ENCODE data around the gene SLC15A1. TPM values are rescaled to one million over a fixed set of nuclear protein-coding genes. Genes with fewer than 3 reads are reported as not detected.

Gene SLC15A1
- total RNA-seq, 4 donors from 2014 or later: not detected

GRCh38 chr13:98751367-98751782 is 1.1 kb downstream of the SLC15A1 start:
- ATAC-seq (no peak), DNase-seq (no peak)
- no peaks in the 10 kb centered on the region for H3K36me3 ChIP-seq
- intact Hi-C loops (cut with DNase I; ENCODE audit: low total_unique reads) (no loop called here), in situ Hi-C loops (cut with MboI; ENCODE audit: low sequenced_read_pairs in 4 of 4) (no loop called here)
- no peak overlapping the region for H3K4me3 ChIP-seq
- TF ChIP-seq CTCF (IDR thresholded peaks at IDR 0.05 in 4 of 5, conservative IDR thresholded peaks at IDR 0.05 in 1 of 5): no peak
- TF ChIP-seq POLR2A (IDR thresholded peaks at IDR 0.05): no peak
- no peak overlapping the region for H3K27ac ChIP-seq
- peaks cover 19 to 34% (median 30%) of the 10 kb centered on the region in 3 donors for H3K27me3 ChIP-seq
- H3K9me3 ChIP-seq: no peaks in the 10 kb centered on the region
- no peaks in the 10 kb centered on the region for H3K4me1 ChIP-seq

DNA sequence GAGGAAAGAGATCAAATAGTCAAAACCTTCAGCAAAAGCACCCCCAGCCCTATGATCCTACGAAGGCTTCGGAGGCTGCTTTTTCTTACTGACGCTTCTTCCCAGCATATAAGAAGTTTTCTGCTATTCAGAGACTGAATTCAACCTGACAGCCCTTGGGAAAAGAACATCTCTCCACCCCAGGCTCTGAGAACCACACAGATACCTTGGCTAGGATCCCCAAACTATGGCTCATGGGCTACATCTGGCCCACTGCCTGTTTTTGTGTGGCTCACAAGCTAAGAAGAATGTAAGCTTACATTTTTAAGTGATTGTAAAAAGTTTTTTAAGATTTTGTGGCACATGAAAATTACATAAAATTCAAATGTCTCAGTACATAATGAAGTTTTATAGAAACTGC is 3.0 kb downstream of the SLC15A1 start:
- TF ChIP-seq POLR2A (IDR thresholded peaks at IDR 0.05) (no peak), CTCF (IDR thresholded peaks at IDR 0.05 in 4 of 5, conservative IDR thresholded peaks at IDR 0.05 in 1 of 5) (no peak)
- no peak overlapping the region for H3K4me3 ChIP-seq
- H3K4me1 ChIP-seq: no peaks in the 10 kb centered on the region
- in situ Hi-C loops (cut with MboI; ENCODE audit: low sequenced_read_pairs in 4 of 4): no loop called here
- intact Hi-C loops (cut with DNase I; ENCODE audit: low total_unique reads): no loop called here
- ATAC-seq: no peak
- no peak for DNase-seq
- no peaks in the 10 kb centered on the region for H3K9me3 ChIP-seq
- no peaks in the 10 kb centered on the region for H3K36me3 ChIP-seq
- H3K27ac ChIP-seq: no peak overlapping the region
- H3K27me3 ChIP-seq: peaks cover 19 to 32% (median 30%) of the 10 kb centered on the region in 3 donors

GRCh38 chr13:98746968-98747367 is 5.5 kb downstream of the SLC15A1 start:
- no peak overlapping the region for H3K27ac ChIP-seq
- peaks cover 4 to 14% (median 8%) of the 10 kb centered on the region in 3 donors for H3K27me3 ChIP-seq
- intact Hi-C loops (cut with DNase I; ENCODE audit: low total_unique reads) (no loop called here), in situ Hi-C loops (cut with MboI; ENCODE audit: low sequenced_read_pairs in 4 of 4) (no loop called here)
- no peaks in the 10 kb centered on the region for H3K4me1 ChIP-seq
- ATAC-seq (no peak), DNase-seq (no peak)
- no peaks in the 10 kb centered on the region for H3K36me3 ChIP-seq
- no peak overlapping the region for H3K4me3 ChIP-seq
- TF ChIP-seq CTCF (IDR thresholded peaks at IDR 0.05 in 4 of 5, conservative IDR thresholded peaks at IDR 0.05 in 1 of 5) (no peak), POLR2A (IDR thresholded peaks at IDR 0.05) (no peak)
- no peaks in the 10 kb centered on the region for H3K9me3 ChIP-seq

- intact Hi-C loops (cut with DNase I; ENCODE audit: low total_unique reads) (no loop called here), in situ Hi-C loops (cut with MboI; ENCODE audit: low sequenced_read_pairs in 4 of 4) (no loop called here)
- no peak for DNase-seq
Observed at GRCh38 chr13:98743377-98743776, 9.1 kb downstream of the SLC15A1 start.

More at GRCh38 chr13:98743377-98743776, 9.1 kb downstream of the SLC15A1 start:
- Histone ChIP-seq H3K27me3 (no peaks in the 10 kb centered on the region), H3K4me1 (no peaks in the 10 kb centered on the region), H3K9me3 (no peaks in the 10 kb centered on the region), H3K4me3 (no peak overlapping the region), H3K27ac (no peak overlapping the region), H3K36me3 (no peaks in the 10 kb centered on the region)
- ATAC-seq: no peak
- TF ChIP-seq POLR2A (IDR thresholded peaks at IDR 0.05) (no peak), CTCF (IDR thresholded peaks at IDR 0.05 in 4 of 5, conservative IDR thresholded peaks at IDR 0.05 in 1 of 5) (no peak)

Measured in gastrocnemius medialis (tissue), 4 donors.